ENCODE data around the gene CPLX4.

DNA sequence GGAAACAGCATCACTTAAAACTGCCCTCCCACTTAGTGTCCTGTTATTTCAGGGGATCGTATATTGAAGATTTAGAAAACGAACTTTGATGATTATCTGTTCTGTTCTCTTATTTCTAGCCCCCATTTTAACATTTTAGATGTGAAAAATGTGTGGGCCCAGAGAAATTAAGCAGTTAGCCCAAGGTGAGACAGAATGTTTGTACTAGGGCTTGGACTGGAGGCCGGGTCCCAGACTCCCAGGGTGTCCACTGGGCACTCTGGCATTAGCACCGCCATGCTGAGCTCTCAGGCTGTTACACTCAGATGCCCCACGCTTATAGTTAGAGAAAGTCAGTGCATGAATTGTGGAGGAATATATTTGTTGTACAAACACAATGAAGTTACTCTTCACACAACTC, 39.7 kb downstream of the CPLX4 start:
- no peak for TF ChIP-seq POLR2A (IDR thresholded peaks at IDR 0.05; ENCODE audit: control extremely low read depth in 1 of 2, low read depth in 2 of 2, low read length in 2 of 2)
- no peak for TF ChIP-seq TBP (IDR thresholded peaks at IDR 0.05; ENCODE audit: low read depth, low read length)
- TF ChIP-seq, protein P1, sequence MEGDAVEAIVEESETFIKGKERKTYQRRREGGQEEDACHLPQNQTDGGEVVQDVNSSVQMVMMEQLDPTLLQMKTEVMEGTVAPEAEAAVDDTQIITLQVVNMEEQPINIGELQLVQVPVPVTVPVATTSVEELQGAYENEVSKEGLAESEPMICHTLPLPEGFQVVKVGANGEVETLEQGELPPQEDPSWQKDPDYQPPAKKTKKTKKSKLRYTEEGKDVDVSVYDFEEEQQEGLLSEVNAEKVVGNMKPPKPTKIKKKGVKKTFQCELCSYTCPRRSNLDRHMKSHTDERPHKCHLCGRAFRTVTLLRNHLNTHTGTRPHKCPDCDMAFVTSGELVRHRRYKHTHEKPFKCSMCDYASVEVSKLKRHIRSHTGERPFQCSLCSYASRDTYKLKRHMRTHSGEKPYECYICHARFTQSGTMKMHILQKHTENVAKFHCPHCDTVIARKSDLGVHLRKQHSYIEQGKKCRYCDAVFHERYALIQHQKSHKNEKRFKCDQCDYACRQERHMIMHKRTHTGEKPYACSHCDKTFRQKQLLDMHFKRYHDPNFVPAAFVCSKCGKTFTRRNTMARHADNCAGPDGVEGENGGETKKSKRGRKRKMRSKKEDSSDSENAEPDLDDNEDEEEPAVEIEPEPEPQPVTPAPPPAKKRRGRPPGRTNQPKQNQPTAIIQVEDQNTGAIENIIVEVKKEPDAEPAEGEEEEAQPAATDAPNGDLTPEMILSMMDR (IDR thresholded peaks at IDR 0.05; ENCODE audit: control extremely low read depth in 1 of 3, insufficient read depth in 1 of 3, low read depth in 1 of 3, low read length in 3 of 3) = no peak
- TF ChIP-seq ZNF274 (IDR thresholded peaks at IDR 0.05; ENCODE audit: borderline replicate concordance, extremely low read depth, low read length) = no peak
- no peak for TF ChIP-seq CHD2 (IDR thresholded peaks at IDR 0.05; ENCODE audit: low read length)
- no peak for TF ChIP-seq CBX5 (IDR thresholded peaks at IDR 0.05; ENCODE audit: low read depth, low read length)

All from H1 (cell line).